Thyroid gland (tissue), 4 donors: Measurements from ENCODE around the gene JOSD2.

Experiments used
- POLR2A ChIP-seq, 2 donors: fragments of 450-650 bp; IDR thresholded peaks; one replicate each; pipeline ENCODE4 v1.6.1; 2017; ENCODE audit warnings: antibody characterized with exemption in 2 of 2, mild to moderate bottlenecking in 2 of 2, moderate library complexity in 1 of 2
- TF ChIP-seq, protein P1 (sequence below), 6 experiments: fragments of 200-600 bp in 3 of 6; fragments of 450-650 bp in 3 of 6; sonication (generic) in 3 of 6; IDR thresholded peaks; one replicate each; pipeline ENCODE4 v1.5.1; 2016 to 2019; ENCODE audit warnings: antibody characterized with exemption in 6 of 6, mild to moderate bottlenecking in 2 of 6, inconsistent platforms in 1 of 6, moderate library complexity in 1 of 6

DNA sequence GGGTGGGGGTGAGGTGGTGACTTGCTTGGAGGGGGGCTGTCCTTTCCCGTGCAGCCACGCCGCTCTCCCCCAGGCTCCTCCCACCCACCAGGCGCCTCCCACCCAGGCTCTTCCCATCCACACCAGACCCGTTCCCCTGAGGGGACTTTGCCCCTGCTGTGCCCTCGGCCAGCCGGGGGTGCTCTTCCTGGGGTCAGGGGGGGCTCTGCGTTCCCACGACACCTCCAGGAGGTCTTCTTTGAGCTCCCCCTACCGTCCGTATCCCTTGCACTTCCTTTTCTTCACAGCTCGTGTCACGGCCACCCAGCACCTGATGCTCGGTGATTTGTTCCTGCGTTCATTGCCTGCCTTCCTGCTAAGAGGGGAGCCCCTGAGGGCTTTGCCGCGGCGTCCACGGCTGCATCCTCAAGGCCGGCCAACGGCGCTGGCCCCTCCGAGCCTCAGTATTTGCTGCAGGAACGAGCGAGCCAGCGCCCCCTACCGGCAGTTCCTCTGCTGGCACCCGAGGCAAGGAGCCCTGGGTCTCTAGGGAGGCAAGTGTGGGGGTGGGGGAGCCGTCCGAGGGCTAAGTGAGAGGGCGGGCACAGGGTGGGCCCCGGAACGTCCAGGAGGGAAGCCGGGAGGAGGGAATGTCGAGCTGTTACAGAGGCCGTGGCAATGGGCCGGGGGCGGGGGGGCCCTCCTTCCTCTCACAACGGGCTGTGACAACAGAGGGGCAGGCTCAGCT, 45.5 kb upstream of the JOSD2 start:
- TF ChIP-seq, protein P1, sequence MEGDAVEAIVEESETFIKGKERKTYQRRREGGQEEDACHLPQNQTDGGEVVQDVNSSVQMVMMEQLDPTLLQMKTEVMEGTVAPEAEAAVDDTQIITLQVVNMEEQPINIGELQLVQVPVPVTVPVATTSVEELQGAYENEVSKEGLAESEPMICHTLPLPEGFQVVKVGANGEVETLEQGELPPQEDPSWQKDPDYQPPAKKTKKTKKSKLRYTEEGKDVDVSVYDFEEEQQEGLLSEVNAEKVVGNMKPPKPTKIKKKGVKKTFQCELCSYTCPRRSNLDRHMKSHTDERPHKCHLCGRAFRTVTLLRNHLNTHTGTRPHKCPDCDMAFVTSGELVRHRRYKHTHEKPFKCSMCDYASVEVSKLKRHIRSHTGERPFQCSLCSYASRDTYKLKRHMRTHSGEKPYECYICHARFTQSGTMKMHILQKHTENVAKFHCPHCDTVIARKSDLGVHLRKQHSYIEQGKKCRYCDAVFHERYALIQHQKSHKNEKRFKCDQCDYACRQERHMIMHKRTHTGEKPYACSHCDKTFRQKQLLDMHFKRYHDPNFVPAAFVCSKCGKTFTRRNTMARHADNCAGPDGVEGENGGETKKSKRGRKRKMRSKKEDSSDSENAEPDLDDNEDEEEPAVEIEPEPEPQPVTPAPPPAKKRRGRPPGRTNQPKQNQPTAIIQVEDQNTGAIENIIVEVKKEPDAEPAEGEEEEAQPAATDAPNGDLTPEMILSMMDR (IDR thresholded peaks at IDR 0.05) = peak in 5 of 6 experiments; percentile 43 to 81 (median 52)
- no peak for TF ChIP-seq POLR2A (IDR thresholded peaks at IDR 0.05)
